NCI-H2081 (cell line): Measurements from ENCODE around the gene SASH3.

Experiments
- DNase-seq, 2 experiments: peaks; one replicate each; lab custom pipeline; 2025; lab: John Stamatoyannopoulos, UW

The SASH3 gene

DNA sequence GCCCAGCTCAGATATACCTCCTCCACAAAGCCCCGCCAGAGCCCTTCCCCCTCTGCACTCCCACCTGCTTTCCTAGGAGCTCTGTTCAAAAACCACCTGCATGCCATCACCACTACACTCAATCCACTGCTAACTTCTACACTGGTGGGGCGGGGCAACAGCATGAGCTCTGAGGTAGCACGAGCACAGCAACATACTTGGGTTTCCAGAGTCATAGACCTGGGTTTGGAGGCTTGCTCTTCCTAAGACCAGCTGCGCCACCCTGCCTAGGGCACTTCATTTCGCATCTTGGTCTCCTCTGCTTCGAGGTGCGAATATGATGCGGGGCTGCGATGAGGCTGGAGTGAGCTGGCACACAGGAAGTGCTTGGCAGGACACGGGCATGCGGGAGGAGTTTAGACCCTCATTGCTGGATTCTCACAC is 3.6 kb downstream of the SASH3 start:
- no peak for DNase-seq

GRCh38 chrX:129784371-129784770 is 4.6 kb downstream of the SASH3 start:
- DNase-seq = no peak

GRCh38 chrX:129785160-129785947 is 5.6 kb downstream of the SASH3 start:
- DNase-seq = no peak

- no peak for DNase-seq
These were observed 6.5 kb downstream of the SASH3 start for GRCh38 chrX:129786210-129786651.

DNA sequence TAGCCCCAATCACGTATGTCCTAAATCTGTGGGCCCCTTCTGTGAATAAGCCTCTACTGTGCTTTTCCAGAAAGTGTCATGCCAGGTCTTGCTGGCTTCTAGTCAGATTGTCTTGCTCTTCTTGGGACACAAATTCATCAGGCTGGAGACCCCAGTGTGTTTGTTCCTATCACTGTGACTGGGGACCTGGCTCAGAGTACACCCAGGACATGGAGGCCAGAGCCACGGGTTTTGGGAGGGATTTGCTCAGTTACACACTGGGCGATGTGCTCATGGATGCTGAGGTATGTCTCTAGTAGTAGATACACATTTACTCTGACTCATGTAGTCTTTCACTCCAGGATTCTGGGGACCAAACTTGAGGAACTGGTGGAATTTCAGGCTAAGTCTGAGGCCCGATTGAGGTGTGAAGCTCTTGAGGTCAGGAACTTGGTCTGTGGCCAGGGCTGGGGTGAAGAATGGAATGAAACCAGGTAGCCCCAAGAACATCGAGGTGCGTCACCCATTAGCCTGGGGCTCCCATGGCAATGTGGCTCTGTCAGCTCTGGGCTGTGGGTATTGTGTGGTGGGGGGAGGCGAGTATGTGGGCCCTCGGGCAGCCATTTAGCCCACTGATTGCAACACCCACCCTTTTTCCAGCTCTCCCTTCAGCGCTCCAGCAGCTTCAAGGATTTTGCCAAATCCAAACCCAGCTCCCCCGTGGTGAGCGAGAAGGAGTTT is 7.7 kb downstream of the SASH3 start:
- no peak for DNase-seq

- no peak for DNase-seq
These were observed 8.8 kb downstream of the SASH3 start for GRCh38 chrX:129788527-129788926.

GRCh38 chrX:129790146-129790545 is 10.4 kb downstream of the SASH3 start:
- DNase-seq = no peak

DNA sequence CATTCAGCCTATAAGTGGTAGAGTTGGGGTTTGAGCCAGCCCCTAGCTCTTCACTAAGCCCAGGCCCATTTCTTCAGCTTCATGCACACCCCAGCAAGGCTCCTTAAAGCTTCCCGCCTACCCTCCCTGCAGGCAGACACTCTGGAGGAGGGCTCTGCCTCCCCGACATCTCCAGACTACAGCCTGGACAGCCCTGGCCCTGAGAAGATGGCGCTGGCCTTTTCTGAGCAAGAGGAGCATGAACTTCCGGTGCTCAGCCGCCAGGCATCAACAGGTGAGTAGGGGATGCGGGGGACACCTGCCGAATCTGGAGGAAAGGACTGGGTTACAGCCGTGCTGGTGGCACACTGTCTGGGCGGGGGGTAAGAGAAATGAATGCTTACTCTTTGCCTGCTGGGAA is 11.1 kb downstream of the SASH3 start:
- DNase-seq = no peak

DNA sequence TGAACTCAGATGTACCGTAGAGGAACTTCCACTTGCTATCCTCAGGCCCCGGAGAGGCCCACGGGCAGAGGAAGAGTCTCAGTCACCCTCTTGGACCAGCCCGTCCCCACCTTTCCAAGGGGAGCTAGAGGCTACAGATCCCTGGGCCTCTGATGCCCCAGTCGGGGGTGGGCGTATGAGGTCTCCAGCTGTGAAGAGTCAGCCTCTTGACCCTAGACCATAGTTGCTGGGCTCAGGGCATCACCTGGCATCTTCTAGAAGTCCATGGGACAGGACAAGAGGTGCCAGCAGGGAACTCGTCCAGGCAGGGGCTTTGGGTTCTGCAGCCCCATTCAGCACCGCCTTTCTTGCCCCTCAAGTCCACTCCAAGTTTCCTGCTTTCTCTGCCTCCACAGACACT is 11.6 kb downstream of the SASH3 start:
- no peak for DNase-seq

DNA sequence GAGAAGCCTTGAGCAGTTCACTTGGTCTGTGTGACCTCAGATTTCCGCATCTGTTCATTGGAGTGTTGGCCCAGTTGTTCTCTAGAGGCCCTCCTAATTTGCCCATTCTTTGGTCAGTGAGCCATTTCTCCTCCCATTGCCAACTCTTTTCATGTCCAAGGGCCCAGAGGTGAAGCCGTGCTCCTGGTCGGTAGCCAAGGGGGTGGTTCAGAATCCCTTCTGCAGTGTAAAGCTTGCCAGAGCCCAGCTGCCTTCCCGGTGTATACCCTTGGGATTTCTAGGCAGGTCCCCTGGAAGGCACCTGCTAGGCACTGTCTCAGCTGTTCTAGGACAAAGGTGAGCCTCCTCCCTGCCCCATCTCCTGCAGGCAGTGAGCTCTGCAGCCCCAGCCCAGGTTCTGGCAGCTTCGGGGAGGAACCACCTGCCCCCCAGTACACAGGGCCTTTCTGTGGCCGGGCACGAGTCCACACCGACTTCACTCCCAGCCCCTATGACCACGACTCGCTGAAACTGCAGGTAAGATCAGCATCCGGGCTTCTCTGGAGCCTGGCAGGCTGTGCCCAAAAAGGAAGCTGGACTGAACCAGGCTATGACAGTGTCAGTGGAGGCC is 12.3 kb downstream of the SASH3 start:
- DNase-seq = no peak

DNA sequence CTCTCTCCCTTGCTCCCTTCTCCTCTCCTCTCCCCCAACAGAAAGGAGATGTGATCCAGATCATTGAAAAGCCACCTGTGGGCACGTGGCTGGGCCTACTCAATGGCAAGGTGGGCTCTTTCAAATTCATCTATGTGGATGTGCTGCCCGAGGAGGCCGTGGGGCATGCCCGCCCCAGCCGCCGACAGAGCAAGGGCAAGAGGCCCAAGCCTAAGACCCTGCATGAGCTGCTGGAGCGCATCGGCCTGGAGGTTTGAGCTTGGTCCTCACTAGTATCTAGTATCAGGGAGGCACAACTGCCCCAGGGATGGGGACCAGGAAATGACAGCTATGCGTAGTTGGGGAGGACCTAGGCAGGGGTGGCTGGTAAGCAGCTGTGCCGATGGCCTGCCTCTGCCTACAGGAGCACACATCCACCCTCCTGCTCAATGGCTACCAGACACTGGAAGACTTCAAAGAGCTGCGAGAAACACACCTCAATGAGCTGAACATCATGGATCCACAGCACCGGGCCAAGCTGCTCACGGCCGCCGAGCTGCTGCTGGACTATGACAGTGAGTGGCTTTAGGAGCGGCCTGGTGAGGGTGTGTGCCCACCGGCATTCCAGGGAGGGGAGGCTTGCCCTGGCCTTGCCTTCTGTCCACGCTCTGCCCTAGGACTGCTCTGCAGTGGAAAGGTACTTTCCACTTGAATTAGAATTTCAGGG is 13.0 kb downstream of the SASH3 start:
- DNase-seq = no peak

DNA sequence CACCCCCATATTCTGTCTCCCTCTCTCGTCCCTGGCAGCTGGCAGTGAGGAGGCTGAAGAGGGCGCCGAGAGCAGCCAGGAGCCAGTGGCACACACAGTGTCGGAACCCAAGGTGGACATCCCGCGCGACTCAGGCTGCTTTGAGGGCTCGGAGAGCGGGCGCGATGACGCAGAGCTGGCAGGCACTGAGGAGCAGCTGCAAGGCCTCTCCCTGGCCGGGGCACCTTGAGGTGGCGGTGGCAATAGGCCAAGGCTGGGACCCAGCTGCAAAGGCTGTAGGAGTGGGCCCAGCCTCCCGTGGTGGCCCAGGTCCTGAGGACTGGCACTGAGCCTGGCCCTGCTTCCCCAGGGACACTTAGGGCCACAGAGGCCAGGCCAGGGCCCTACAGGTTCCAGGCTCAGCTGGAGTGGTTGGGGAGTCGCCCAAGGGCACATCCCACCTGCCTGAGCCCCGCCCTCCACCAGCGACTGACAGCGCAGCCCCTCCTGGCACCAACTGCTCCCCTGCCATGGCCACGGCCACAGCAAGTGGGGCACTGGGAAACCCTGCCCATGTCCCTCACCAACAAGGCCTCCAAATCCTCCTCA is 13.9 kb downstream of the SASH3 start:
- DNase-seq = no peak

- no peak for DNase-seq
These were observed 15.8 kb downstream of the SASH3 start for GRCh38 chrX:129795584-129795983.

- no peak for DNase-seq
These were observed 17.6 kb downstream of the SASH3 start for GRCh38 chrX:129797251-129797906.

DNA sequence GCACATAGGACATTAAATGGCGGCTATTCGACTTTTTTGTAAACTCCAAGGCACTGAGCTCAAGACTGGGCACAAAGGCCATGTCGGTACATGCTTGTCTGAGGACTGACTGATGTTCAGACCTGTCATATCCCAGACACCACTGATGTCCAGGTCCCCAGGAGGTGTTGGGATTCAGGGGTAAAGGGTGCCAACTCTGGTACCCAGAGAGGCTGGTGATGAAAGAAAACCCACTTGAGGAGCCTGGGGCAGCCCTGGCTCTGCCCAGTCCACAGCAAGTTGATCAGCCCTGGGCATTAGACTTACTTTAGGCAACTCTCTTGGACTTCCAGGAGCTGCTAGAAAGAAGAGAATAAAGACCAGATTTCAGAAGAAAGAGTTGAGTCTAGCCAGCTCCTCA is 18.7 kb downstream of the SASH3 start:
- DNase-seq = no peak

GRCh38 chrX:129798888-129799287 is 19.1 kb downstream of the SASH3 start:
- no peak for DNase-seq

DNA sequence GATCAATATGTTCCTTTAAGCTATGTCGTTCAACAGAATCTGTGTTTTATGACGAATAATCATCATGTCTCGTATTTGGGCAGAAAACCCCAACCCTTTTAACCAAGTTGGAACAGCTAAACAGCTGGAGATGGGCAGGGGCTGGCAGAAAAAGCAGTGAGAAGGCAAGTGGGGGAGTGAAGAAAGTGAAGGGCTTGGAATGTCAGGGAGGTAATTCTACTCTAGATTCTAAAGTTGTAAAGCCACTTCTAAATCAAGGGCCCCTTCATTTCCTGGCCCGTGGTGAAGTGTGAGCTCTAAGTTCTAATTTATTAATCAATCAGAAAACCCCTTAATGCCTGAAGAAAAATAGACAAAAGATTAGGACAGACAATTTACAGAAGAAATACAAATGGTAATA is 20.4 kb downstream of the SASH3 start:
- no peak for DNase-seq

- no peak for DNase-seq
These were observed 23.1 kb downstream of the SASH3 start for GRCh38 chrX:129802863-129803262.

GRCh38 chrX:129804806-129805205 is 25.1 kb downstream of the SASH3 start:
- no peak for DNase-seq

GRCh38 chrX:129808158-129808828 is 28.5 kb downstream of the SASH3 start:
- DNase-seq = no peak
